Mesenchymal stem cell (in vitro differentiated cells and primary cell): ENCODE data around the gene GOLGA6L26.
"Not testable (repeated sequence)": the region's sequence is repeated elsewhere in the genome, so short reads cannot be mapped to it uniquely, and the experiment has no call there.

ENCODE experiments used
- DNase-seq: peaks from one replicate; pipeline ENCODE4 v3.0.0-alpha.2; 2013
- H2AFZ ChIP-seq: one replicate; pipeline ENCODE4 v1.6.1; 2013; ENCODE audit warnings: low read depth, mild to moderate bottlenecking, control low read depth, inconsistent platforms, low read length, moderate library complexity
- H2AK5ac ChIP-seq: 2 replicates; pipeline ENCODE4 v1.6.1; 2013; ENCODE audit warnings: low read length, moderate library complexity, mild to moderate bottlenecking, inconsistent platforms; ENCODE audit not compliant: severe bottlenecking
- H2BK120ac ChIP-seq: one replicate; pipeline ENCODE4 v1.6.1; 2013; ENCODE audit warnings: low read depth, mild to moderate bottlenecking, inconsistent platforms, low read length, moderate library complexity
- H2BK12ac ChIP-seq, 2 experiments: one replicate each; pipeline ENCODE4 v1.6.1; 2013; ENCODE audit warnings: inconsistent platforms in 2 of 2, low read length in 2 of 2, mild to moderate bottlenecking in 2 of 2, moderate library complexity in 2 of 2, control low read depth in 1 of 2
- H2BK15ac ChIP-seq: one replicate; pipeline ENCODE4 v1.6.1; 2013; ENCODE audit warnings: mild to moderate bottlenecking, low read depth, inconsistent platforms; ENCODE audit not compliant: poor library complexity, severe bottlenecking
- H2BK5ac ChIP-seq: 2 replicates; pipeline ENCODE4 v1.6.1; 2013; ENCODE audit warnings: low read depth, mild to moderate bottlenecking, low read length, control low read depth, inconsistent platforms; ENCODE audit not compliant: poor library complexity, severe bottlenecking
- H3K14ac ChIP-seq, 2 experiments: one replicate each; pipeline ENCODE4 v1.6.1; 2013; ENCODE audit warnings: inconsistent platforms in 2 of 2, low read length in 2 of 2, control low read depth in 1 of 2, mild to moderate bottlenecking in 1 of 2, moderate library complexity in 1 of 2
- H3K18ac ChIP-seq, 2 experiments: one replicate each; pipeline ENCODE4 v1.6.1; 2013; ENCODE audit warnings: inconsistent platforms in 2 of 2, low read length in 2 of 2, control low read depth in 1 of 2, low read depth in 1 of 2, mild to moderate bottlenecking in 1 of 2
- H3K23ac ChIP-seq, 2 experiments: one replicate each; pipeline ENCODE4 v1.6.1; 2013; ENCODE audit warnings: inconsistent platforms in 2 of 2, low read length in 2 of 2, mild to moderate bottlenecking in 2 of 2, moderate library complexity in 2 of 2, control low read depth in 1 of 2
- H3K27ac ChIP-seq: 2 replicates; pipeline ENCODE4 v1.5.1; 2013; ENCODE audit warnings: mild to moderate bottlenecking, moderate library complexity, low read length, control low read depth, inconsistent platforms; ENCODE audit not compliant: poor library complexity, severe bottlenecking
- H3K27me3 ChIP-seq, 2 experiments: 2 replicates each; pipeline versions ENCODE4 v1.6.1 to v1.7.0; 2013; ENCODE audit warnings: low read length in 2 of 2, mild to moderate bottlenecking in 2 of 2, moderate library complexity in 2 of 2, control low read depth in 1 of 2, inconsistent platforms in 1 of 2; ENCODE audit not compliant: control insufficient read depth in 1 of 2, insufficient read depth in 1 of 2
- H3K36me3 ChIP-seq, 2 experiments: 2 replicates each; pipeline versions ENCODE4 v1.6.1 to v1.7.0; 2013; ENCODE audit warnings: low read length in 2 of 2, control low read depth in 1 of 2, inconsistent platforms in 1 of 2, low read depth in 1 of 2, mild to moderate bottlenecking in 1 of 2; ENCODE audit not compliant: insufficient read depth in 2 of 2, control insufficient read depth in 1 of 2
- H3K4ac ChIP-seq, 2 experiments: one replicate each; pipeline ENCODE4 v1.6.1; 2013; ENCODE audit warnings: inconsistent platforms in 2 of 2, low read length in 2 of 2, mild to moderate bottlenecking in 2 of 2, moderate library complexity in 2 of 2, control low read depth in 1 of 2, low read depth in 1 of 2
- H3K4me1 ChIP-seq: 2 replicates; pipeline ENCODE4 v1.6.1; 2013; ENCODE audit warnings: low read depth, low read length, control low read depth; ENCODE audit not compliant: control insufficient read depth, insufficient read depth
- H3K4me2 ChIP-seq: 2 replicates; pipeline ENCODE4 v1.6.1; 2013; ENCODE audit warnings: low read length, mild to moderate bottlenecking, inconsistent platforms; ENCODE audit not compliant: poor library complexity, severe bottlenecking
- H3K4me3 ChIP-seq, 2 experiments: 2 replicates each; pipeline versions ENCODE4 v1.5.1 to v1.7.0; 2013; ENCODE audit warnings: low read length in 2 of 2, mild to moderate bottlenecking in 2 of 2, control low read depth in 1 of 2, low read depth in 1 of 2; ENCODE audit not compliant: insufficient read depth in 1 of 2
- H3K79me1 ChIP-seq: replicated peaks from 2 replicates; pipeline ENCODE4 v1.6.1; 2013; ENCODE audit warnings: mild to moderate bottlenecking, control low read depth, low read length, inconsistent platforms; ENCODE audit not compliant: poor library complexity, severe bottlenecking
- H3K9ac ChIP-seq: 2 replicates; pipeline ENCODE4 v1.7.0; 2013; ENCODE audit warnings: mild to moderate bottlenecking, low read length, moderate library complexity
- H3K9me3 ChIP-seq: 2 replicates; pipeline ENCODE4 v1.7.0; 2013; ENCODE audit warnings: mild to moderate bottlenecking, low read length; ENCODE audit not compliant: control insufficient read depth
- H4K8ac ChIP-seq: one replicate; pipeline ENCODE4 v1.6.1; 2013; ENCODE audit warnings: inconsistent platforms, mild to moderate bottlenecking, low read length, moderate library complexity
- H4K91ac ChIP-seq: one replicate; pipeline ENCODE4 v1.6.1; 2013; ENCODE audit warnings: mild to moderate bottlenecking, low read length, inconsistent platforms
- WGBS: methylation state at CpG from one replicate; pipeline ENCODE4 v1.1.7; 2013; ENCODE audit warnings: mixed read lengths; 5-methylcytosine and 5-hydroxymethylcytosine counted together

The GOLGA6L26 gene

DNA sequence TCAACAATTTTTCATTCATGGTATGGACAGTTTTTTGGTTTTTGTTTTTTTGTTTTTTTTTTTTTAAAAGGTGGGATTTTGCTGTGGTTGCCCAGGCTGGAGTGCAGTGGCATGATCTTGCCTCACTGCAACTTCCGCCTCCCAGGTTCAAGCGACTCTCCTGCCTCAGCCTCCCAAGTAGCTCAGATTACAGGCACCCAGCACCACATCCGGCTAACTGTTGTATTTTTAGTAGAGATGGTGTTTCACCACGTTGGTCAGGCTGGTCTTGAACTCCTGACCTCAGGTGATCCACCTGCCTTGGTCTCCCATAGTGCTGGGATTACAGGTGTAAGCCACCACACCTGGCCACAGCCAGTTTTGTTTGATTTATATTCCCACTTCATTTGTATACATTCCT, 37.1 kb upstream of the GOLGA6L26 start:
- not testable (repeated sequence) for H3K23ac ChIP-seq, H3K27ac ChIP-seq, H3K4ac ChIP-seq, H3K4me1 ChIP-seq, H2AFZ ChIP-seq, H2AK5ac ChIP-seq, H3K4me2 ChIP-seq, H3K9me3 ChIP-seq, H2BK15ac ChIP-seq, H2BK120ac ChIP-seq, H3K18ac ChIP-seq, H3K36me3 ChIP-seq, H3K79me1 ChIP-seq, H3K14ac ChIP-seq, H4K8ac ChIP-seq, H3K27me3 ChIP-seq, H2BK12ac ChIP-seq, H3K4me3 ChIP-seq, H2BK5ac ChIP-seq, H3K9ac ChIP-seq, DNase-seq, H4K91ac ChIP-seq
- 32% methylated on average over 3 of the region's 4 CpGs for WGBS

DNA sequence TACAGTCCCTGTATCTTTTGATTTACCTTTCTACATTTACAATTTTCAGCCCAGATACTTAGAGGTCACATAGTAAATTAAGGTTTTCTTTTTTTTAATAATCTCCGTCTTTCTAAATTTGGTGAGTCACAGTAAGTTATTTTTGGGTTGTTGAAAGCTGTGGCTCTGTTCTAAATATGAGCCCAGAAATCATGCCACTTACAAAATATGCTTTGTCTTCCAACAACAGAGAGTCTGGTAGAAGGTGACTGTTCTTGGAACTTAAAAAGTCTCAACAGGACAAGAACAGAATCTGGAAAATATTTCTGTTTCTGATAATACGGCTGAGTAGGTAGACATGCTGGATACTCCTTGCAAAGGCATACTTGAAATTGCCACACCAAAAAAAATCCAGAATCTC, 36.6 kb upstream of the GOLGA6L26 start:
- DNase-seq: no peak
- WGBS: no CpG with 5 or more reads among the region's 2 CpGs
- Histone ChIP-seq H2BK12ac (no peak overlapping the region), H3K27ac (no peak overlapping the region), H3K14ac (no peak overlapping the region), H3K9me3 (no peaks in the 10 kb centered on the region), H3K27me3 (no peaks in the 10 kb centered on the region), H3K4me1 (no peaks in the 10 kb centered on the region), H2BK120ac (no peak overlapping the region), H3K4ac (no peak overlapping the region), H2AK5ac (no peak overlapping the region), H2BK5ac (no peak overlapping the region), H2AFZ (no peak overlapping the region), H3K9ac (no peak overlapping the region), H3K79me1 (no peaks in the 10 kb centered on the region), H3K4me3 (no peak overlapping the region), H4K91ac (no peak overlapping the region), H2BK15ac (no peak overlapping the region), H4K8ac (no peak overlapping the region), H3K36me3 (no peaks in the 10 kb centered on the region), H3K4me2 (no peak overlapping the region), H3K23ac (no peak overlapping the region), H3K18ac (no peak overlapping the region)

DNA sequence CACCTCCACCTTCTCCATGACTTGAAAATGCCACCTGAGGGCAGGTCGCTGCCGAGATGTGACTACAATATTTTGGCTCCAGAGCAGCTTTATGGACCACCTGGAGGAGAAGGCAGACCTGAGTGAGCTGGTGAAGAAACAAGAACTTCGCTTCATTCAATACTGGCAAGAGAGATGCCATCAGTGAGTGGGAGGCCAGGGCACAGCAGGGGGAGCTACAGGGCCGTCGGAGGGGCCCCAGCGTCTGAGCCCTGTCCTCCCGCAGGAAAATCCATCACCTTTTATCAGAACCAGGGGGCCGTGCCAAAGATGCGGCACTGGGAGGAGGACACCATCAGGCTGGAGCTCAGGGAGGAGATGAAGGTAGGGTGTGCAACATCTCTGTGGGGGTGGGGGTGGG, 30.3 kb upstream of the GOLGA6L26 start:
- H4K91ac ChIP-seq, H2BK120ac ChIP-seq: not testable (repeated sequence)

DNA sequence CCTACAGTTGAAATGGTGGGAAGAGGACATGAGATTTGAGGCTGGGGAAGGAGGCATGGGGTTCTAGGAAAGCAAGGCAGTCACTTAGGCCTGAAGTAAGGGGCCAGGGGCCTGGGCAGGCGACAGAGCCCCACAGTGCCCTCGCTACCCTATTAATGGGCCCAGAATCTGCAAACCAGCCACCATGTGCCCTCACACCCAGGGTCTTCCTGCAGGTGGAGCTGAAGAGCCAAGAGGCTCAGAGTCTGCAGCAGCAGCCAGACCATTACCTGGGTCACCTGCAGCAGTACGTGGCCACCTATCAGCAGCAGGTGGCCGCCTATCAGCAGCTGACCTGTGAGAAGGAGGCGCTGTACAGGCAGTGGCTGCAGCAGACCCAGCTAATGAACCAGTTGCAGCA, 28.6 kb upstream of the GOLGA6L26 start:
- H3K4me1 ChIP-seq, H3K23ac ChIP-seq, DNase-seq, H2BK15ac ChIP-seq, H2BK120ac ChIP-seq, H3K4me3 ChIP-seq, H4K91ac ChIP-seq, H3K27me3 ChIP-seq, H3K27ac ChIP-seq, H3K36me3 ChIP-seq, H2AK5ac ChIP-seq, H3K14ac ChIP-seq, H3K18ac ChIP-seq, H4K8ac ChIP-seq, H3K9me3 ChIP-seq, H3K4ac ChIP-seq, H3K4me2 ChIP-seq, H3K9ac ChIP-seq, H2BK12ac ChIP-seq, H2AFZ ChIP-seq, H2BK5ac ChIP-seq, H3K79me1 ChIP-seq: not testable (repeated sequence)
- no CpG with 5 or more reads among the region's 5 CpGs for WGBS

More for the DNA sequence above, 30.3 kb upstream of the GOLGA6L26 start:
- H3K4ac ChIP-seq, H2AFZ ChIP-seq, H3K18ac ChIP-seq, H3K14ac ChIP-seq, H2BK5ac ChIP-seq, H3K4me1 ChIP-seq, H3K27me3 ChIP-seq, H2AK5ac ChIP-seq, H3K79me1 ChIP-seq, H3K27ac ChIP-seq, H3K23ac ChIP-seq, H2BK12ac ChIP-seq, H3K9ac ChIP-seq, H4K8ac ChIP-seq, H2BK15ac ChIP-seq, H3K4me3 ChIP-seq, H3K36me3 ChIP-seq, H3K9me3 ChIP-seq, DNase-seq, H3K4me2 ChIP-seq: not testable (repeated sequence)
- no CpG with 5 or more reads among the region's 9 CpGs for WGBS
